ENCODE data around the gene SND1. TPM values are rescaled to one million over a fixed set of nuclear protein-coding genes. Genes with fewer than 3 reads are reported as not detected.

SND1 gene
- polyA plus RNA-seq, 3 donors: 46.5 to 97.3 (median 79.8) TPM

DNA sequence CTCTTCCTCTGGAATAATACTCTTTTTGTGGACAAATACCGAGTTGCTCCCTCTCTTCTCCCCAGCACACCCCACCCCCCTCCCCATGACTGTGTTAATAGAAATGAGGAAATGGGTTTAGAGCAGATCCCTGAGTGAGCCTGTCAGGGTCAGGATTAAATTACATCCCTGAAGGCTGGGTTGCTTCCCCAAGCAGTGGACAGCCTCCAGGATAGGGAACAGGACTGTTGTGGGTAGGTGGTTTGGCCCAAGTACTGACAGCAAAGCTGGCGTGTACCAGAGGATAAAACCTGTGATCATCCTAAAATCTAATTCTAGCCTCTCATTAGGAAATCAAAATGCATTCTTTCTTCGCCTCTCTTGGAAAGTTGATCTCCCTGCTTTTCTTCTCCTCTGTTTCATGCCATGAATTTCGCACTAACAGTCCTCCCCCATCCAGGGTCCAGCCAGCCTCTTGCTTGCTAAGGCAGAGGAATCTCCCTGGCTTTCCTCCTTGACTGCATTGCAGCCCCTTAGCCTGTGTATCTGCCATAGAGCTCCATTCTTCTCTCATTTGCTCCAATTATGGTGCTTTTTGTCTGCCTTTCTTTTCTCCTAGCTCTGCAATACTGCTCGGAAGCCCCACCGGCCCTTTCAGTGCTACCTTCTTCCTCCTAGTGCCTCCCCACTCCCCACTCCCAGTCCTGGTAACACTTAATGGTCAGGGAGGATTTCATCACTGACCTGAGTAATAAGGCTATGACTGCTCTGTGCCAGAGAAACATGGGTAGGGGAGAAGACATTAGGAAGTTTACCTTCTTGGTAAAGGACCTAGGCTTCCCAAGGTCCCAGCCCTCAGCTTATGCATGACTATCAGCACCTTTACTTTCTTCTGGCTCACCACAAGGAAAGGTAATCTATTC is 370.9 kb downstream of the SND1 start:
- Histone ChIP-seq H3K36me3 (replicated peaks in 1 of 2; ENCODE audit: control insufficient read depth in 1 of 2, insufficient read depth in 2 of 2, low read length in 2 of 2) (peaks cover 12 to 34% of the 10 kb centered on the region in 2 donors), H3K9me3 (replicated peaks in 1 of 2; ENCODE audit: control insufficient read depth in 1 of 2, insufficient read depth in 1 of 2, low read length in 2 of 2) (no peaks in the 10 kb centered on the region), H4K20me1 (ENCODE audit: insufficient read depth, low read length) (peaks cover 84% of the 10 kb centered on the region), H3K79me2 (ENCODE audit: insufficient read depth, low read length) (peaks cover 14% of the 10 kb centered on the region), H3K27ac (ENCODE audit: low read depth in 1 of 2, low read length in 2 of 2) (no peak overlapping the region), H3K4me2 (replicated peaks; ENCODE audit: extremely low read depth, low read length, poor library complexity, severe bottlenecking) (peak overlapping the region; percentile 11), H3K4me1 (ENCODE audit: control insufficient read depth in 1 of 2, insufficient read depth in 2 of 2, low read length in 2 of 2) (peaks cover 56 to 58% of the 10 kb centered on the region in 2 donors), H3K4me3 (replicated peaks in 1 of 3; ENCODE audit: low read depth in 2 of 3, low read length in 3 of 3) (no peak overlapping the region), H2AFZ (ENCODE audit: insufficient read depth, low read depth, low read length, poor library complexity, severe bottlenecking) (no peak overlapping the region), H3K9ac (ENCODE audit: insufficient read depth, low read length, poor library complexity, severe bottlenecking) (no peak overlapping the region), H3K27me3 (ENCODE audit: control insufficient read depth in 2 of 2, insufficient read depth in 2 of 2, low read length in 2 of 2) (no peaks in the 10 kb centered on the region)
- H3K36me3 Mint-ChIP-seq: peaks cover 32 to 38% of the 10 kb centered on the region in 2 donors
- H3K4me3 Mint-ChIP-seq: no peak overlapping the region
- TF ChIP-seq, protein P1, sequence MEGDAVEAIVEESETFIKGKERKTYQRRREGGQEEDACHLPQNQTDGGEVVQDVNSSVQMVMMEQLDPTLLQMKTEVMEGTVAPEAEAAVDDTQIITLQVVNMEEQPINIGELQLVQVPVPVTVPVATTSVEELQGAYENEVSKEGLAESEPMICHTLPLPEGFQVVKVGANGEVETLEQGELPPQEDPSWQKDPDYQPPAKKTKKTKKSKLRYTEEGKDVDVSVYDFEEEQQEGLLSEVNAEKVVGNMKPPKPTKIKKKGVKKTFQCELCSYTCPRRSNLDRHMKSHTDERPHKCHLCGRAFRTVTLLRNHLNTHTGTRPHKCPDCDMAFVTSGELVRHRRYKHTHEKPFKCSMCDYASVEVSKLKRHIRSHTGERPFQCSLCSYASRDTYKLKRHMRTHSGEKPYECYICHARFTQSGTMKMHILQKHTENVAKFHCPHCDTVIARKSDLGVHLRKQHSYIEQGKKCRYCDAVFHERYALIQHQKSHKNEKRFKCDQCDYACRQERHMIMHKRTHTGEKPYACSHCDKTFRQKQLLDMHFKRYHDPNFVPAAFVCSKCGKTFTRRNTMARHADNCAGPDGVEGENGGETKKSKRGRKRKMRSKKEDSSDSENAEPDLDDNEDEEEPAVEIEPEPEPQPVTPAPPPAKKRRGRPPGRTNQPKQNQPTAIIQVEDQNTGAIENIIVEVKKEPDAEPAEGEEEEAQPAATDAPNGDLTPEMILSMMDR (IDR thresholded peaks at IDR 0.05): no peak
- H3K27me3 Mint-ChIP-seq (ENCODE audit: low read depth in 3 of 3): peaks cover 0 to 3% (median 3%) of the 10 kb centered on the region in 3 donors
- 89% methylated on average over 3 of the region's 6 CpGs for WGBS (ENCODE audit: insufficient coverage)
- intact Hi-C loops (cut with micrococcal nuclease): no loop called here
- peak overlapping the region in 4 of 7 donors; percentile 8 to 62 (median 24) for H3K27ac Mint-ChIP-seq
- H3K4me1 Mint-ChIP-seq: peaks cover 65% of the 10 kb centered on the region
- DNase-seq: peak in 2 of 3 donors; percentile 40 to 47
- peaks cover 0 to 1% (median 0%) of the 10 kb centered on the region in 7 donors for H3K9me3 Mint-ChIP-seq

DNA sequence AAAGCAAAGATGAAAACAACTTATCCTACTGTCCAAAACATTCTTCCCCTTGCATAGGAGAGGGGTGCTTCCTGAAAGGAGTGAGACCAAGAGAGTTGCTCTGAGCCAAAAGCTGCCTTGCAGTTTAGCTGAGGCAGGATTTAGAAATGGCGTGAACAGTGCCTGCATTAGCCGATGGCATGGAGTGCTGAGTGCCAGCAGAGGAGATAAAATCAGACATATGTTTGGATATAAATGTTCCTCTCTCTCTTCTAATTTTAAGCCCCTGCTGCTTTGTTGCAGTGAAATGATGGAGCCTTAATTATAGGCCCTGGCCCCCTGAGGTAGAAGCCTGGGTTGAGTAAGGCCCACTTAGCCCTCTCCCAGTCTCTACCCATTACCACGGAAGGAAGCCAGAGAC is 372.2 kb downstream of the SND1 start:
- Histone ChIP-seq H2AFZ (ENCODE audit: insufficient read depth, low read depth, low read length, poor library complexity, severe bottlenecking) (no peak overlapping the region), H3K9me3 (replicated peaks in 1 of 2; ENCODE audit: control insufficient read depth in 1 of 2, insufficient read depth in 1 of 2, low read length in 2 of 2) (no peaks in the 10 kb centered on the region), H3K4me2 (replicated peaks; ENCODE audit: extremely low read depth, low read length, poor library complexity, severe bottlenecking) (no peak overlapping the region), H3K36me3 (replicated peaks in 1 of 2; ENCODE audit: control insufficient read depth in 1 of 2, insufficient read depth in 2 of 2, low read length in 2 of 2) (peaks cover 14 to 33% of the 10 kb centered on the region in 2 donors), H4K20me1 (ENCODE audit: insufficient read depth, low read length) (peaks cover 81% of the 10 kb centered on the region), H3K79me2 (ENCODE audit: insufficient read depth, low read length) (peaks cover 25% of the 10 kb centered on the region), H3K27me3 (ENCODE audit: control insufficient read depth in 2 of 2, insufficient read depth in 2 of 2, low read length in 2 of 2) (no peaks in the 10 kb centered on the region), H3K27ac (ENCODE audit: low read depth in 1 of 2, low read length in 2 of 2) (no peak overlapping the region), H3K4me3 (replicated peaks in 1 of 3; ENCODE audit: low read depth in 2 of 3, low read length in 3 of 3) (no peak overlapping the region), H3K9ac (ENCODE audit: insufficient read depth, low read length, poor library complexity, severe bottlenecking) (no peak overlapping the region), H3K4me1 (ENCODE audit: control insufficient read depth in 1 of 2, insufficient read depth in 2 of 2, low read length in 2 of 2) (peaks cover 66 to 71% of the 10 kb centered on the region in 2 donors)
- Mint-ChIP-seq H3K27ac (peak overlapping the region in 1 of 7 donors; percentile 4), H3K9me3 (peaks cover 0 to 3% (median 0%) of the 10 kb centered on the region in 7 donors), H3K4me1 (peaks cover 70% of the 10 kb centered on the region), H3K4me3 (no peak overlapping the region), H3K27me3 (ENCODE audit: low read depth in 3 of 3) (peaks cover 3 to 5% (median 4%) of the 10 kb centered on the region in 3 donors), H3K36me3 (peaks cover 33 to 34% of the 10 kb centered on the region in 2 donors)
- DNase-seq: no peak
- intact Hi-C loops (cut with micrococcal nuclease): no loop called here
- TF ChIP-seq, protein P1 (IDR thresholded peaks at IDR 0.05): no peak
- WGBS (ENCODE audit: insufficient coverage): 100% methylated on average over 2 of the region's 3 CpGs

Measured in CD14-positive monocyte (primary cell).